GM12873 (cell line): ENCODE data around the gene SLC7A6OS.

ENCODE experiments used
- CTCF ChIP-seq: IDR thresholded peaks from 2 replicates; pipeline ENCODE4 v1.5.1; 2012; ENCODE audit warnings: low read depth, mild to moderate bottlenecking, moderate library complexity, low read length, control low read depth; ENCODE audit not compliant: insufficient read depth; ENCODE audit errors: missing control alignments

The SLC7A6OS gene

GRCh38 chr16:68252383-68252782 lies 58.4 kb downstream of the SLC7A6OS start:
- no peak for TF ChIP-seq CTCF

- TF ChIP-seq CTCF = no peak
These were observed 58.9 kb downstream of the SLC7A6OS start for GRCh38 chr16:68251832-68252231.

GRCh38 chr16:68250951-68251350 lies 59.8 kb downstream of the SLC7A6OS start:
- no peak for TF ChIP-seq CTCF

- TF ChIP-seq CTCF = no peak
These were observed 61.4 kb downstream of the SLC7A6OS start for GRCh38 chr16:68249371-68249770.
